HFF-Myc (cell line): ENCODE results near the gene HSP90AB1.

ENCODE experiments used
- DNase-seq: peaks from one replicate; pipeline ENCODE4 v3.0.0-alpha.2; 2011; ENCODE audit warnings: low read depth; ENCODE audit errors: extremely low read depth
- H3K4me3 ChIP-seq: replicated peaks from 2 replicates; pipeline ENCODE4 v1.5.1; 2011; ENCODE audit warnings: low read depth, mild to moderate bottlenecking, control low read depth, low read length
- TF ChIP-seq, protein P1 (sequence below): IDR thresholded peaks from 2 replicates; pipeline ENCODE4 v1.5.1; 2012; ENCODE audit warnings: mild to moderate bottlenecking, low read depth, low read length, control low read depth; ENCODE audit errors: missing control alignments

The HSP90AB1 gene

DNA sequence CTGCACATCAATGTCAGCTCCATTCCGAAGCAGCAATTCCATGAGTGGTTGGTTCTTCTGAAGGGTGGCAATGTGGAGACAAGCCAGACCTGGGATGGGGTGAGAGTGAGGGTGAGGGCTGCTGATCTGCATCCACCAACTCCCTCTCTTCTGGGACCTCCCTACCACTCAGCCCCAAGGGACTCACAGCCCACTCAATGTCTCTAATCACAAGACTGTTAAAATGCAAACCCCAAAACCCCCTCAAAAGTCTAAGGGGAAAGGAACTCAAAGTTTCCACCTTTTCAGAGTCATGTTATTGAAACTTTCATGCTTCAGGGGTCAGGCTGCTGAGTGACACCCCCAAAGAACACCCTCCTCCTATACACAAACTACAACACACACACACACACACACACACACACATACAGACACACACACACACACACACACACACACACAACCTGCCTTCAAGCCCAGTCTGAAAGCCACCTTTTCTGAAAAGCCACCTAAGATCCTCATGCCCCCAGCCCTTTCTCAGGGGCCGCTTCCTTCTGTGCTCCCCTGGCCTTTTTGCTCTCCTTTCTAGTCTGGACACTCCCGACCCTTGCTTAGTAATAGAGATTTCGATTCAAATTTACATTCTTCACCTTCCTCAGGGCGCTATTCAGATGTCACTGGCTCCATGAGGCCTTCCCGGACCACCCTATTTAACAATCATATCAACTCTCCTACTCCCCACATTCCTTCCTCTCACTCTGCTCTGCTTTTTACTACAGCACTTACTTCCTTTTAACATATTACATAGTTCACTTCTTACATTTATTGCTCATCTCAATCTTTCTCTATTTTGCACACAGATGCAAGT, 13.8 kb downstream of the HSP90AB1 start:
- TF ChIP-seq, protein P1, sequence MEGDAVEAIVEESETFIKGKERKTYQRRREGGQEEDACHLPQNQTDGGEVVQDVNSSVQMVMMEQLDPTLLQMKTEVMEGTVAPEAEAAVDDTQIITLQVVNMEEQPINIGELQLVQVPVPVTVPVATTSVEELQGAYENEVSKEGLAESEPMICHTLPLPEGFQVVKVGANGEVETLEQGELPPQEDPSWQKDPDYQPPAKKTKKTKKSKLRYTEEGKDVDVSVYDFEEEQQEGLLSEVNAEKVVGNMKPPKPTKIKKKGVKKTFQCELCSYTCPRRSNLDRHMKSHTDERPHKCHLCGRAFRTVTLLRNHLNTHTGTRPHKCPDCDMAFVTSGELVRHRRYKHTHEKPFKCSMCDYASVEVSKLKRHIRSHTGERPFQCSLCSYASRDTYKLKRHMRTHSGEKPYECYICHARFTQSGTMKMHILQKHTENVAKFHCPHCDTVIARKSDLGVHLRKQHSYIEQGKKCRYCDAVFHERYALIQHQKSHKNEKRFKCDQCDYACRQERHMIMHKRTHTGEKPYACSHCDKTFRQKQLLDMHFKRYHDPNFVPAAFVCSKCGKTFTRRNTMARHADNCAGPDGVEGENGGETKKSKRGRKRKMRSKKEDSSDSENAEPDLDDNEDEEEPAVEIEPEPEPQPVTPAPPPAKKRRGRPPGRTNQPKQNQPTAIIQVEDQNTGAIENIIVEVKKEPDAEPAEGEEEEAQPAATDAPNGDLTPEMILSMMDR: no peak
- DNase-seq: no peak
- H3K4me3 ChIP-seq: no peak overlapping the region

DNA sequence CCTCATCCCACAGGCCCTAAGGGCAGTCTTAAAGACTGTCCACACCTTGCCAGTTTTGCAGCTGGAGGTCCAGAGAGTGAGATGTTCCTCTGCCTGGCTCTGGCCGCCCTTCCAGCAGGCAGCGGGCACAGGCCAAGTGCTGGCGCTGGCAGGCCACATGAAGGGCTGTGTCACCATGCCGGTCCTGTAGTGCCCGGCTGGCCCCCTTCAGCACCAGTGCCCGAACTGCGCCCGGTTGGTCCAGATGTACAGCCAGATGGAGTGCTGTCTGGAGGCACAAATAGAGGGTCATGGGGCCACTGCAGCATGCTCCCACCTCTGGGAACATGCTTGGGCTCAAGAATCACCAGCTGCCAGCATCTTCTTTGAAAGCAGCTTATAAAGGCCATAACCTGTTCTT, 14.7 kb downstream of the HSP90AB1 start:
- no peak for DNase-seq
- H3K4me3 ChIP-seq: no peak overlapping the region
- TF ChIP-seq, protein P1: no peak

DNA sequence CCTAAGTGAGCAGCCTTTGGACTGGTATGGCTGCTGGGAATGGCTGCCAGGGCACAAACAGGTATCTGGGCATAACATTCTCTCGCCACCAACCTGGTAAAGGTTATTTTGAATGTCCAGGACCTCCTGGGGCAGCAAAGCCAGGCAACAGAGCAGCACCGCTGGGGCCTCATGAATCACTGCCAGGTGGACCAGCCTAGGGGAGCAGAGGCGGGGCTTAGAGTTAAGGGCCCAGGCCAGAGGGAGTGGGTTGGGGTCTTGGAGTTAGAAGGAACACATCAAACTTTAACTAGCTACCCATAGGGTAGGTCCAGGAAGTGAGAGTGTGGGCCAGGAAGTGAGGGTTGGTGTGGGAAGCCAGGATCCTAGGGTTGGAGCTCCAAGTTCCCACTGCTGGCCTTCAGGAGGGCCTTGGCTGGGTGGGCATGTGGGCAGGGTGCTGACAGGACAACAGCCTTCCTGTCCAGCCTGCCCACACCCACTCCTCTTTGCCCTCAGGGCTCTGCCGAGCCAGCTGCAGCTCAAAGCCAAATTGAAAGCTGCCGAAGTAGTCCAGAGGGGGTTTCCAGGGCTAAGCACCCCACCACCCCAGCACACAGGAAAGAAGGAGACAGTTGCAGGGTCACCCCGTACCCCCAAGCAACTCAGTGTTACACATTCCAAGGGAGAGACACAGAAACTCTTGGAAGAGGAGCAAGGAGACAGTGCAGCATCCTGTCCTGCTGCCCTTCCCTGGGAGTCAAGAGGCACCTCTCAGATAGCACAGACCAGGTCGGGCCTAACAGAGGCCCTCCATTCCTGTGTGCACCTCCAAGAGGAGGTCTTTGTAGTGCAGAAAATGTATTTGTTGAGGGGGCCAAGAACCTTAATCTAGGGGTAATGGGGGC, 15.8 kb downstream of the HSP90AB1 start:
- TF ChIP-seq, protein P1: no peak
- peak overlapping the region; percentile 77 for H3K4me3 ChIP-seq
- no peak for DNase-seq

DNA sequence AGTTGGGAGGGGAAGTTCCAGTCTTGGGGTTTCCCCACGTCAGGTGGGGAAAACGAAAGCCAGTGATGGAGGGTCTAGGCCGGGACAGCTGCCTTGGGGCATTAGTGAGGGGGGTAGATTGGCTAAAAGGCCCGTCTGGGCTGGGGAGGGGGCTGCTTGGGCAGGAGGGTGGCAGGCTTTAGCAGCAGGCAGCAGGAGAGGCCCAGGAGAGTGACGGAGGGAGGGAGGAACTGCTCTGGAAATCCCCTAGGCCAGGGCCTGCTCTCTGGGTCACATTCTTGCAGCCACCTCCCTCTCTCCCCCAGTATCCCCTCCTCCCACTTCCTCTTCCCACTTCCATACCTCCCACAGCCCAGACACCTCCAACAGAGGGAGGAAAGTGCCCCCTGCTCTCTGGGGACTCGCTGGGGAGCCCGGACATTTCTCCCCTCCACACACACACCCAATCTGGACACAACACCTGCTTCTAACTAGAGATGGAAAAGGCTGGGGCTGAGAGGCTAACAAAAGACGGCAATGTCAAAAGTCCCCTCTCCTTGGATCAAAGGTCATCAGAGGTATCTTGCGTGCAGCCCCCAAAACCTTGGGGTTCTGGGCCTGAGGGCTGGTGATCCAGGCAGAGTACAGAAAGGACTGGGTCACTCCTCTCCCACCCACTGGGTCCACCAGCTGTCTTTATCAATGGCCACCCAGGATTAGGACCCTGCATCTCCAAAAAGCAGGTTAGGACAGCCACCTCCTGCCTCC, 16.6 kb downstream of the HSP90AB1 start:
- DNase-seq: no peak

GRCh38 chr6:44264154-44265006, 17.5 kb downstream of the HSP90AB1 start:
- H3K4me3 ChIP-seq: peak overlapping the region; percentile 77
- TF ChIP-seq, protein P1: no peak
- no peak for DNase-seq

More for the DNA sequence above, 16.6 kb downstream of the HSP90AB1 start:
- TF ChIP-seq, protein P1: no peak
- peak overlapping the region; percentile 77 for H3K4me3 ChIP-seq
